Neural cell (in vitro differentiated cells): ENCODE measurements around the gene PP2D1. TPM values are rescaled to one million over a fixed set of nuclear protein-coding genes. Genes with fewer than 3 reads are reported as not detected.

ENCODE experiments used
- H2AFZ ChIP-seq: fragments of 200-600, 300-800 bp; sonication (generic), shearing (Covaris generic); 2 replicates; pipeline ENCODE4 v1.6.0; 2014; ENCODE audit warnings: low read depth, mild to moderate bottlenecking, antibody characterized with exemption, low read length, moderate library complexity
- H3F3A ChIP-seq: fragments of 200-600 bp; shearing (Covaris generic); 2 replicates; pipeline ENCODE4 v1.6.1; 2016; ENCODE audit warnings: mild to moderate bottlenecking, moderate library complexity, mixed read lengths, antibody characterized with exemption, low read length; ENCODE audit not compliant: insufficient read depth, poor library complexity, severe bottlenecking
- H3K27ac ChIP-seq: fragments of 200-600, 300-800 bp; sonication (generic), shearing (Covaris generic); 2 replicates; pipeline ENCODE4 v1.5.1; 2014; ENCODE audit warnings: mild to moderate bottlenecking, low read length, moderate library complexity
- H3K27me3 ChIP-seq: fragments of 300-800, 200-600 bp; sonication (generic), shearing (Covaris generic); 2 replicates; pipeline ENCODE4 v1.6.0; 2014; ENCODE audit warnings: mild to moderate bottlenecking, low read depth, low read length, moderate library complexity; ENCODE audit not compliant: insufficient read depth
- H3K36me3 ChIP-seq: fragments of 300-800, 200-600 bp; sonication (generic), shearing (Covaris generic); 2 replicates; pipeline ENCODE4 v1.5.1; 2014; ENCODE audit warnings: mild to moderate bottlenecking, antibody characterized with exemption, low read length, moderate library complexity; ENCODE audit not compliant: insufficient read depth
- H3K4me2 ChIP-seq: fragments of 300-800, 200-600 bp; sonication (generic), shearing (Covaris generic); 2 replicates; pipeline ENCODE4 v1.6.0; 2014; ENCODE audit warnings: mild to moderate bottlenecking, low read length
- H3K4me3 ChIP-seq: fragments of 300-800, 200-600 bp; sonication (generic), shearing (Covaris generic); 2 replicates; pipeline ENCODE4 v1.5.1; 2014; ENCODE audit warnings: mild to moderate bottlenecking, low read length, moderate library complexity
- H3K79me2 ChIP-seq: fragments of 200-600 bp; shearing (Covaris generic); replicated peaks from 2 replicates; pipeline ENCODE4 v1.6.0; 2014; ENCODE audit warnings: mild to moderate bottlenecking, low read length, moderate library complexity; ENCODE audit not compliant: insufficient read depth
- H3K9ac ChIP-seq: fragments of 300-800, 200-600 bp; sonication (generic), shearing (Covaris generic); 2 replicates; pipeline ENCODE4 v1.6.1; 2016; ENCODE audit warnings: mild to moderate bottlenecking, low read length, mixed read lengths
- H3K9me2 ChIP-seq: fragments of 200-600 bp; shearing (Covaris generic); 2 replicates; pipeline ENCODE4 v1.6.1; 2016; ENCODE audit warnings: mild to moderate bottlenecking, low read length, mixed read lengths; ENCODE audit not compliant: insufficient read depth
- H3K9me3 ChIP-seq: fragments of 200-600, 300-800 bp; sonication (generic), shearing (Covaris generic); 2 replicates; pipeline ENCODE4 v1.6.1; 2016; ENCODE audit warnings: mild to moderate bottlenecking, mixed run types, low read length, moderate library complexity, mixed read lengths
- H4K20me1 ChIP-seq: fragments of 200-600 bp; shearing (Covaris generic); 2 replicates; pipeline ENCODE4 v1.6.1; 2016; ENCODE audit warnings: mild to moderate bottlenecking, mixed run types; ENCODE audit not compliant: insufficient read depth
- EP300 ChIP-seq: fragments of 450-650 bp; conservative IDR thresholded peaks from 2 replicates; pipeline ENCODE4 v1.6.1; 2014; ENCODE audit warnings: antibody characterized with exemption, mild to moderate bottlenecking, moderate library complexity; ENCODE audit not compliant: poor library complexity, severe bottlenecking
- EZH2 ChIP-seq: fragments of 200-600, 300-800 bp; shearing (Covaris generic), sonication (generic); IDR thresholded peaks from 2 replicates; pipeline ENCODE4 v1.6.1; 2014; ENCODE audit warnings: antibody characterized with exemption, low read length, borderline replicate concordance, mild to moderate bottlenecking; ENCODE audit not compliant: insufficient read depth, poor library complexity, severe bottlenecking
- MXI1 ChIP-seq: fragments of 450-650 bp; conservative IDR thresholded peaks from 2 replicates; pipeline ENCODE4 v1.6.1; 2014; ENCODE audit warnings: antibody characterized with exemption, mild to moderate bottlenecking; ENCODE audit not compliant: poor library complexity, severe bottlenecking
- POLR2AphosphoS5 ChIP-seq: IDR thresholded peaks from 2 replicates; pipeline ENCODE4 v1.6.1; 2012
- RAD21 ChIP-seq: fragments of 450-650 bp; conservative IDR thresholded peaks from 2 replicates; pipeline ENCODE4 v1.6.1; 2014; ENCODE audit warnings: antibody characterized with exemption, mild to moderate bottlenecking, moderate library complexity
- REST ChIP-seq: IDR thresholded peaks from 2 replicates; pipeline ENCODE4 v1.6.1; 2012; ENCODE audit warnings: borderline replicate concordance
- SMC3 ChIP-seq: fragments of 450-650 bp; conservative IDR thresholded peaks from 2 replicates; pipeline ENCODE4 v1.6.1; 2014; ENCODE audit warnings: antibody characterized with exemption, mild to moderate bottlenecking, moderate library complexity; ENCODE audit not compliant: poor library complexity
- TAF1 ChIP-seq: IDR thresholded peaks from 2 replicates; pipeline ENCODE4 v1.6.1; 2012; ENCODE audit warnings: low read depth
- polyA plus RNA-seq: library from polyadenylated mRNA; depleted of rRNA; stranded (reverse); fragments of >200 nt; gene quantifications from 2 replicates; pipeline ENCODE4 v1.2.3, GENCODE V29; 2014
- TF ChIP-seq, protein P1 (sequence below): fragments of 450-650 bp; IDR thresholded peaks from 2 replicates; pipeline ENCODE4 v1.5.1; 2014; ENCODE audit warnings: antibody characterized with exemption, mild to moderate bottlenecking, moderate library complexity; ENCODE audit not compliant: poor library complexity, severe bottlenecking

Gene PP2D1
- polyA plus RNA-seq, 1 donor from 2014 or later = not detected

DNA sequence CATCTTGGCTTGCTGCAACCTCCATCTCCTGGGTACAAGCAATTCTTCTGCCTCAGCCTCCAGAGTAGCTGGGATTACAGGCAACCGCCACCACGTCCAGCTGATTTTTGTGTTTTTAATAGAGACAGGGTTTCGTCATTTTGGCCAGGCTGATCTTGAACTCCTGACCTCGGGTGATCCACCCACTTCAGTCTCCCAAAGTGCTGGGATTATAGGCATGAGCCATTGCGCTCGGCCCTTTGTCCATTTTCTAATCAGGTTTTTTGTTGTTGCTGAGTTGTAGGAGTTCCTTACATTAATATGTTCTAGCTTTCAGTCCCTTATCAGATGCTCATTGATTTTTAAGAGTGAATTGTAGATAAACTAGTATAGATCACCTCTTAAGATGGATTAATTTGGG lies 44.9 kb downstream of the PP2D1 start:
- Histone ChIP-seq H3K4me2 (no peak overlapping the region), H4K20me1 (no peaks in the 10 kb centered on the region), H3F3A (no peaks in the 10 kb centered on the region), H3K9ac (no peak overlapping the region), H2AFZ (no peak overlapping the region), H3K36me3 (no peaks in the 10 kb centered on the region), H3K9me2 (no peaks in the 10 kb centered on the region), H3K9me3 (no peaks in the 10 kb centered on the region), H3K79me2 (peaks cover 41% of the 10 kb centered on the region), H3K27me3 (no peaks in the 10 kb centered on the region), H3K27ac (no peak overlapping the region), H3K4me3 (no peak overlapping the region)
- no peak for TF ChIP-seq SMC3
- no peak for TF ChIP-seq TAF1
- TF ChIP-seq RAD21 = no peak
- no peak for TF ChIP-seq EZH2
- no peak for TF ChIP-seq MXI1
- TF ChIP-seq EP300 = no peak
- TF ChIP-seq, protein P1, sequence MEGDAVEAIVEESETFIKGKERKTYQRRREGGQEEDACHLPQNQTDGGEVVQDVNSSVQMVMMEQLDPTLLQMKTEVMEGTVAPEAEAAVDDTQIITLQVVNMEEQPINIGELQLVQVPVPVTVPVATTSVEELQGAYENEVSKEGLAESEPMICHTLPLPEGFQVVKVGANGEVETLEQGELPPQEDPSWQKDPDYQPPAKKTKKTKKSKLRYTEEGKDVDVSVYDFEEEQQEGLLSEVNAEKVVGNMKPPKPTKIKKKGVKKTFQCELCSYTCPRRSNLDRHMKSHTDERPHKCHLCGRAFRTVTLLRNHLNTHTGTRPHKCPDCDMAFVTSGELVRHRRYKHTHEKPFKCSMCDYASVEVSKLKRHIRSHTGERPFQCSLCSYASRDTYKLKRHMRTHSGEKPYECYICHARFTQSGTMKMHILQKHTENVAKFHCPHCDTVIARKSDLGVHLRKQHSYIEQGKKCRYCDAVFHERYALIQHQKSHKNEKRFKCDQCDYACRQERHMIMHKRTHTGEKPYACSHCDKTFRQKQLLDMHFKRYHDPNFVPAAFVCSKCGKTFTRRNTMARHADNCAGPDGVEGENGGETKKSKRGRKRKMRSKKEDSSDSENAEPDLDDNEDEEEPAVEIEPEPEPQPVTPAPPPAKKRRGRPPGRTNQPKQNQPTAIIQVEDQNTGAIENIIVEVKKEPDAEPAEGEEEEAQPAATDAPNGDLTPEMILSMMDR = no peak
- no peak for TF ChIP-seq POLR2AphosphoS5
- no peak for TF ChIP-seq REST

DNA sequence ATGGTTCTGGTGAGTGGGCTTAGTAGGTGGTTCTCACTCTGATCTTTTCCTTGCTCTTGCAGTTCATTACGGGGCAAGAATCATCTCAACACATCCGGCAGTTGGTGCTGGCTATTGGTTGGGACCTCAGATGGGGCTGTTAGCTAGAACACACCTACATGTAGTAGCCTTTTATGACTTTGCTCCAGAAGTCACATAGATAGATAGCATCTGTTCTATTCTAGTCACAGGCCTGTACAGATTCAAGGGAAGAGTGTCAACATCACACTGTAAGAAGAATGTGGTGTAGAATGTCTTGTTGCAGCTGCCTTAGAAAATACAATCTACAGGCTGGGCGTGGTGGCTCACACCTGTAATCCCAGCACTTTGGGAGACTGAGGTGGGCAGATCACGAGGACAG lies 50.1 kb downstream of the PP2D1 start:
- Histone ChIP-seq H3K9ac (no peak overlapping the region), H3K79me2 (peaks cover 22% of the 10 kb centered on the region), H3K36me3 (no peaks in the 10 kb centered on the region), H4K20me1 (no peaks in the 10 kb centered on the region), H3K9me3 (no peaks in the 10 kb centered on the region), H3K27me3 (no peaks in the 10 kb centered on the region), H3K4me3 (no peak overlapping the region), H2AFZ (no peak overlapping the region), H3K4me2 (no peak overlapping the region), H3F3A (no peaks in the 10 kb centered on the region), H3K27ac (no peak overlapping the region), H3K9me2 (no peaks in the 10 kb centered on the region)
- TF ChIP-seq TAF1 = no peak
- no peak for TF ChIP-seq REST
- no peak for TF ChIP-seq SMC3
- TF ChIP-seq, protein P1 = no peak
- no peak for TF ChIP-seq MXI1
- TF ChIP-seq EZH2 = no peak
- TF ChIP-seq EP300 = no peak
- no peak for TF ChIP-seq RAD21
- TF ChIP-seq POLR2AphosphoS5 = no peak
